ENCODE data around the gene TMEM11.
"Not testable (repeated sequence)": the region's sequence is repeated elsewhere in the genome, so short reads cannot be mapped to it uniquely, and the experiment has no call there.

The TMEM11 gene

DNA sequence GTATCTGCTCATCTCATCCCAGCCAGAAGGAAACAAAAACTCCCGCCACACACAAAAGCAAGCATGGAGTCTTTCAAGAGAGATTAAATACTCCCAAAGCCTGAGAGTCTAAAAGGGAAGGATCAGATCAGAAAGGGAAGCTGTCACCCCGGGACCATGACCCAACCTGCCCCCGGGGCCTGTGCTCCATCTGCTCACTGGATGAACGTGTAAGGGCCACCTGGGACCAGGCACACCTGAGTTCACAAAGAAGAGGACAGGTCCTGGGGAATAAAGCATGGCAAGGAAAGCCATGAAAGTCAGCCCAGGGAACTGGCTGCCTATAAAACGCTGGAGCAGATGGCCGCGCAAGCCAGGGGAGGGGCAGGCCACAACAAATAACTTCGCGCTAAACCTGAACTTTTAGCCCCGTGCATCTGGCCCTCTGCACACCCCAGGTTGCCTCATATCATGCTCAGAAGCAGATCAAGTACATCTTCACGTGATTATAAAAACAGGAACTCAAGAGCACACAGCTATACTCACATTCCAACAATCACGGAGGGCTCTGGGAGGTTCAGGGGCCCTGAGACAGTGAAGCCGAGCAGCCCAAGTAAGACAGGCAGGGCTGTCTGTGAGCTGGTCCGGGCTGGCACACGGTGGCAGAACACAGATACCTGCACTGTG is 3.4 kb downstream of the TMEM11 start:
- no peak for DNase-seq

DNA sequence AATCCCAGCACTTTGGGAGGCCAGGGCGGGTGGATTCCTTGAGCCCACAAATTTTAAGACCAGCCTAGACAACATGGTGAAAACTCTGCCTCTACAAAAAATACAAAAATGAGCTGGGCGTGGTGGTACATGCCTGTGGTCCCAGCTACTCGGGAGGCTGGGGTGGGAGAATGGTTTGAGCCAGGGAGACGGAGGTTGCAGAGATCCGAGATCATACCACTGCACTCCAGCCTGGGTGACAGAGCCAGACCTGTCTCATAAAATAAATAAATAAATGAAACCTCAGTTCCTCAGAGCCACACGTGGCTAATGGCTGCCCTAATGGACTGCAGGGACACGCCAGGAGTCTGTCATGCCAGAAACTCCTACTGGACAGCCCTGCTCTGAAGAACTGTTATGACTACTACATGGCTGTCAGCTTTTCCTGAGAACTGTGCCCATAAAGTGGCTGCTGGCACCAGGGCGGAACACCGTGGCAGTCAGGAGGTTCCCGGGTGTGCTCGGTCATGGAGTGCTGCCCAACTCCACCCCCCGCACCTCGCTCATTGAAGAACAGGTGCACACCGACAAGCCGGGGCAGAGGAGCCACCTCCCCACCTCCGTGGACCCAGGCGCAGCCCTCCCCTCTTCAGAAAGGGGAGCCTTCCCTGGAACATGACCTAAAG is 4.3 kb downstream of the TMEM11 start:
- DNase-seq: no peak

DNA sequence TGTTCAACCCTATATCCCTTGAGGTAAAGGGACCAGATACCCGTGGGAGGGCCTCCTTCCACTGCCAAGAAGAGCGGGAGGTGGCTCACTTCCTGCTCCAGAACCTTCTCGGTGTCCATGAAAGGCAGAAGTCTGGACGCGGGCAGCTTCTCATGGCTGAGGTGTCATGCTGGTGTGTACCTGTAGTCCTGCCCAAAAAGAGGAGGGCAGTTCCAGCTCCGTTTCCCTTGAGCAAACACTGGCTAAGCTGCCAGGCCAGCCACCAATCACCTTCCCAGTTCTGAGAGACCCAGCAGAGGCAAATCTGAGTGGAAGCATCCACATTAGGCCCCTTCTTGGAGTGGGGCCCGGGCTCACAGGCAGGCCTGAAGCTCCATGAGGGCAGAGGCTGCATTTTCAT is 5.6 kb downstream of the TMEM11 start:
- no peak for DNase-seq

DNA sequence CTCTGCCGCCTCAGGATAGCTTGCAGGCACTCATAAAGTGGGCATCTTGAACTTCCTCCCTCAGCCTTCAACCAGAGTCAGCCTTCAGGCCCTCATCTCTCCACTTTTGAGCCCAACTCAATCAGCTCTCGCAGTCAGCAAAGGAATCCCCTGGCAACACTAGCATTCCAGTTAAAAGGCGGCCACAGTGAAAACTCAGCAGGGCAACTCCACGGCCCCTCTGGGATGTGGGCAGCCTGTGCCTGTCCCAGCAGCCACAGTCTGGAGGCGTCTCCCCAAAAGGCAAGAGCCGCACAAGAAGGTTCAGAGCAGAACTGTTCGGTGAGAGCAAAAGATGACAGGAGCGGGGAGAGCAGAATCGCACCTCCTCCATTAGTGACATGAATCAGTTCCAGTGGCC is 9.0 kb downstream of the TMEM11 start:
- DNase-seq: no peak

DNA sequence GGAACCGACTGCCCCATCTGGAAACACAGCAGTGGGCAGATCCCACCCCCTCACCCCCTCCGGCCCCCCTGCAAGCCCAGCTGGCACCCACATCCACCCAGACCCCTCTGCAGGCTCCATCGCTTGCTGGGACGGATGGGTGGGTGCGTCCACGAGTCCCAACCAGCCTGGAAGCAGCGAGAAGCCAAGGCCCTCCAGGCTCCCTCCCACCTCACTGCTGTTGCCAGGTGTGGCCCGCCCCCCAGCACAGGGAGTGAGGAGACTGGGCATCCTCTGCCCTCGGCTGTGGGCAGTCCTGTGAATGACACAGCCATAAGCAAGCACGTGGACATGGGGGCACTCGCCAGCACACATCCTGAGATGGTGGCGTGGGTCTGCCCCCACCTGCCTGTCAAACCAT is 11.4 kb downstream of the TMEM11 start:
- DNase-seq: no peak

DNA sequence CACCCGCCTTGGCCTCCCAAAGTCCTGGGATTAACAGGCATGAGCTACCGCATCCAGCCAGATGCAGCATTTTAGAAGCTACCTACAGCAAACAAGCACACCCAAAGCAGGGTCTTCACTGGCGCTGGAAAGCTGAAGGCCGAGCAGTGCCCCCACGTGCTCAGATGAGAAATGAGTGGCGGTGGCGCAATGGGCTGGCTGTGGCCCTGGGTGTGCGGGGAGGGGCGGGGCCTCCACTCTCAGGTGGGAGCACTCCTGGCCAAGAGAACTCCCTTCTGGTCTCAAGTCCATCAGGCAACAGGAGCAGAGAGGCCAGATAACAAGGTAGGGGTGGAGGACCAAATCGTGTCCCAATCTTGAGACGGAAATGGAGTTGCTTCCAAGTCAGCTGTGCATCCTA is 12.1 kb downstream of the TMEM11 start:
- DNase-seq: no peak

DNA sequence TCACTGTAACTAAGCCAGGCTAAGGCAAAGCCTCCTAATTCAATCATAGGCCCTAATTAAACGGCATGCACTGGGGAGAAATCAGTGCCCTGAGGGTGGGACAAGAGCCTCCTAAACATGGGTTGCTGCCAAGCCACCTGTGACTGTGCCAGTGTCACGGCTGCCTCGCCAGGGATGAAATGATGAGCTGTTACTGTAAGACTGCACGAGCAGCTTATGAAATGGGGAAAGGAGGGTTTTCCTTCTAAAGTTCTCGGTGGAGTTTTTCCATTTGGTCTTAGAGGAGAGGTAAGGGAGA is 12.7 kb downstream of the TMEM11 start:
- no peak for DNase-seq

DNA sequence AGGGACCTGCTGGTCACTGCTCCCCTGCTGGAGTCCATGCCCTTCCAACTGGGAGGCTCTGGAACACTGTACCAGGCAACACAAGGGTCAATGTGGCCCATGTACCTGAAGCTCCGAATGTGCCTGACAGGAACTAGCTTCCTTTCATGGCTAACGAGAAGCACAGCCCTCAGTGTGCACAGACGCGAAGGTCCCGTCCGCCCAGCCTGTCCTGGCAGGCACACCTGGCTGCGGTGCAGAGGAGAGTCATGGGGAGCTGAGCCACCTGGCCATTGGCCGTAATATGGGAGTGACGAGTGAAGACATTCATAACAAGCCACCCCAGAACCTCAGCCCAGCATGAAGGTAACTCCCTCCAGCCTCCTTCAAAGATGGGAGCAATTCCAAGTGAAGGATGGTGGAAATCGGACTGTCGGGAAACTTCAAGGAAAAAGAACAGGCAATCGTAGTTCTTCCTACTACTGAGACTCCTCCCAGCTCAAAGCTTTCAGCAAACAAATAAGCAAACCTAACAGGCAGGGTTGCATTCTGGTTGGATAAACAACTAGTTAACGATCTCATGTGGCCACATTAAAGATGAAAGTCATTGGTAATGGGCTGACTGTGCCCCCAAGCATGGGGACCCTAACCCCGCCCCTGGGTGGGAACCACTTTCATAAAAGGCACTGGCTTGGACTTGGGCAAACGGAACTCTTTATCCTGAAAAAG is 13.2 kb downstream of the TMEM11 start:
- no peak for DNase-seq

DNA sequence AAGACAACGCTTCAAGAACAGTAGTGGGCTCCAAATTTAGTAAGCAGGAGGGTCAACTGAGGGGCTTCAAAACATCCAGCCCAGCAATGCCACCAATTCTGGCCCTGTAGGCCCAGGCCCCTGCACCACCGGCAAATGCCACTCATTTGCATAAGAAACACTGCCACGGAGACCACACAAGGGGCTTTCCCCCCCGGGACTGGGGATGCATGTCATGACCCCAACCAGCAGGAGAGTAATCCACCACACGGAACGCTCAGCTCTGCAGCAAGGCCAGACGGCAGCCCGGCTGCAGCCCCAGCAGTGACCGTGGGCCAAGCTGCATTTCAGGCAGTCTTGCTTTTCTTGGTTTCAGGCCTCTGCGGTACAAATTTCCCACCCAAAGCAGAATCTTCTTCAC is 14.1 kb downstream of the TMEM11 start:
- DNase-seq: no peak

DNA sequence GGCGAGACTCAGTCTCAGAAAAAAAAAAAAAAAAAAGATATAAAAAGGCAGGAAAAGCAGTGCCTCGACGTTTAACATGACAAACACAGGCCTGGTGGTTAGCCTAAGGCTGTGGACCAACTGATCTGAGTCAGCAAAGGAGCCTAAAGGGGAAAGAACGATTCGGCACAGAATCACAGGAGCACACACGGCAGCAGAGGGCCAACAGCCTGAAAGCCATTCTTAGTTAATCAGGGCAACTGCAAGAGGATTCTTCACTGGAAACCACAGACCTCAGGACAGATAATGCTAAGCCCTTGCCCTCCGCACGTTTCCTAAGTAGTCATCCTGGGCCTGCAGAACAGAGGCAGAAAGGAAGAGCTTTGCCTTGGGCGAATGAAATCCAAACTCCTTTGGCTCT is 14.7 kb downstream of the TMEM11 start:
- DNase-seq: no peak

DNA sequence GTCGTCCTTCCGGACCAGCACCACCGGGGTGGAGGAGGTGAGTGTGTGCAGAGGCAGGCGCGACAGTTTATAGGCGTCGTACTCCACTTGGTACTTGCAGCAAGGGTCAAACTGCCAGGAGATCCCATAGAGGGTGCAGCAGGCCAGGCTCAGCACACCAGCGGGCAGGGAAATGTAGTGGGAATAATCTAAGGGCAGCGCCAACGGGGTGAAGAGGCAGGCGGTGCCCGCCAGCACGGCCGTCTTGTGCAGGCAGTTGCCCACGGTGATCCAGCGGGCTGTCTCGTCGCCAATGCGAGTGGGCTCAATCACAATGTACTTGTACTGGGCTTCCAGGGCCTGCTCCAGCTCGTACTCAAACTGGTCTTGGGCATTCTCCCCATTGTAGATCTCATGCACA is 15.6 kb downstream of the TMEM11 start:
- DNase-seq: no peak

DNA sequence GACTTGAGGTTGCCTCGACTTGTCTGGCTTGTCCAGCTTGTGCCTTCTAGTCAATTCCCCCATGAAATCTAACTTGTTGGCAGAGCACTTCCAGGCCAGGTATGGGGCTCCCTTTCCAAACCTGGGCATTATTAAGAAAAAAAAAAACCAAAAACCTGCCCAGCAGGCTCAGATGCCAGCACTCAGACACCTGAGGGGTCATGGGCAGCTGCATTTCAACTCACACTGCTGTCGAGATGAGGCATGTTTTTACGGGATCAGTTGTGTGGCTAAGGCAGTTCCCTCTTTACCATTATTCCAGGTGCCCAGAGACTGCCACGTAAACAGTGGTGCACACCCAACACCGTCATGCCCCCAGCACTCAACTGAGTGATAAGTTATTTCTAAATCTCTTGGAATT is 17.8 kb downstream of the TMEM11 start:
- no peak for DNase-seq

DNA sequence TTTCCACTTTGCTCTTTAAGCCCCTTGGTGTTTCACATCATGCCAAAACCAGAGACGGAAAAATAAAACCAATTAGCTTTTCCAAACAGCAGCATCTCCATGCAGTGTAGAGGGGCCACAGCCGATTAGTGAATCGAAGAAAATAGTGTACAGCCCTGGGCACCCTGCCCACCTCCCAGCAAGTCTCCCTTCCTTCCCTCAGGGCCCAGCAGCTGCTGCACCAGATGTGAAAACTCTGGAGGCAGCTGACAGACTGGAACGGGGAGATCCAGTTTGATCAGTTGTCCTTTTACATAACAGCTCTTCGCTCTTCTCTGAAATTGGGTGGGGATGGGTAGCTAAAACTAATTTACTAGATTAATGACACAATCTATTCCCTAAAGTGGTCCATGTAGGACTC is 19.3 kb downstream of the TMEM11 start:
- no peak for DNase-seq

DNA sequence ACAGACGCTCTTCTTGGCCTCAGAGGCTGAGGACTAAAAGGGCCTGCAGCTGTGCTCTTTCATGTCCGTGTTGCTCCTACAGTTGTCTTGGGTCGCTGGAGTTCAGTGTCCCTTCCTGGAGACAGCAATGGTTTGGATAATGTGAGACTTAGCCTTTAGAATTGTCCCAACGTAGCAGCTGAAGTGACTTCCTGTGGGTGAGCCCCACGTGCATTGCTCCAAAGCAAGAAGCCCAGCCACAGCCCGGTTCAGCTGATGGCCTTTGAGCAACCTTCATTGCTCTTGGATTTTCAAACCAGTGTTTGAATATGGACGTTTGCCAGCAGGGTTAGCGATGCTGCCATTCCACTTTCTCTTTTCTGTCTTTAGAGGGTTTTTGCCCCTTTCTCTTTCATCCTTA is 19.7 kb downstream of the TMEM11 start:
- DNase-seq: no peak

DNA sequence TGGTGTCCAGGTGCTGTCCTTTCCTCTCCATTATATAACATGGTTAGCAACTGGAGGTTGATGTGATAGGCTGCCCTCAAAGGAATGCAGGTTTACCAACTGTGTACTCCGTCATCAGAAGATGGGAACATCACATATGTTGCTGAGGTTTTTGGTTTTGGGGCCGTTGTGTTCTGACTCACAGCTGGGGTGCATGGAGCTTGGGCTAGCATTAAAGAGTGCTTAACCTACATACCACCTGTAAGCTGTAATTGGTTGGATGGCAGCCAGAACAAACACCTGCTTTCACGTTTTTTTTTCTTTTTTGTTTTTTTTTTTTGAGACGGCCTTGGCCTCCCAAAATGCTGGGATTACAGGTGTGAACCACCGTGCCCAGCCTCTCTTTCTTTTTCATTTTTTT is 20.9 kb downstream of the TMEM11 start:
- no peak for DNase-seq

DNA sequence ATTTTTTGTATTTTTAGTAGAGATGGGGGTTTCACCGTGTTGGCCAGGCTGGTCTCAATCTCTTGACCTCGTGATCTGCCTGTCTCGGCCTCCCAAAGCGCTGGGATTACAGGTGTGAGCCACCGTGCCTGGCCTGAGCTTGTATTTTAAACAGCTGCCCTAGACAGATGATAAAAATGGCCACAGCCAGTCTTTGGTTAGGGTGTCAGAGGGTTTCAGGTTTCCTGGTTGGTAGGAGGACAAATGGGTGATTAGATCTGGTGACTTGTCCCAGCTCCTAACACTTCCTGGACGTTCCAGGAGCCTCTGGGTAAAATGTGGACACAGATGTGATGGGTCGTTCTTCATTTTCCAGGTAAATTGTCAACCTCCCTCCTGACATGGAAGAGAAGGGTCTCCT is 21.5 kb downstream of the TMEM11 start:
- not testable (repeated sequence) for DNase-seq

DNA sequence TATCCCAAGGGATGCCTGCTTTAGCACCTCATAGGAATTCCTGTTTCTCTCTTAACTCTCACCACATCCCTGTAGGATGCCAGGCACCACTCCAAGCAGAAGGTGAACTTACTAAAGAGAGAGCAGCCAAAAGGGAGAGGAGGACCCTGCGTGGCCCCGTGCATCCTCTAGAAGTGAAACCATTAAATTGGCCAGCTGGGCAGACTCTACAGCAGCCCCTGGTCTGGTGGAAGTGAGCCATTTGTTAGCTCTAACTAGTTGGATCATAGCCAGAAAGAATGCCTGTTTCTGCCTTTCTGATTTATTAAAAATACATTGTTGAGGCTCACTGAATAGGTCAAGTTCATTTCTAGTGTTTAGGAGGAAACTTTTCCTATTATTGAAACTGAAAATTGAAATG is 22.3 kb downstream of the TMEM11 start:
- DNase-seq: no peak

DNA sequence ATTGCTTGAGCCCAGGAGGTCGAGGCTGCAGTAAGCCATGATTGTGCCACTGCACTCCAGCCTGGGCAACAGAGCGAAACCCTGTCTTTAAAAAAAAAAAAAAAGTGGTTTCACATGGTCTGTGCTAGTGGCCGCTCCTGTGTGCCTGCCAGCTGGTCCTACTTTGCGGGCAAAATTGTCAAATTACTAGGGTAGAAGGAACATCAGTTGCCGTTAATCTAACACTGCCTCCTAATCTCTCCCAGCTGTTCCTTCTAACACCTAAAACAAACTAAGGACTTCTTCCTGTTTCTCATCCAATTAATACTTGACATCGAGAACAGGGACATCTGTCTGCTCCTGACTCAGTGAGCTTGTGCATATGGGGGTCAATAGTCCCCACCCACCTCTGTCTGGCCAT is 23.9 kb downstream of the TMEM11 start:
- no peak for DNase-seq

DNA sequence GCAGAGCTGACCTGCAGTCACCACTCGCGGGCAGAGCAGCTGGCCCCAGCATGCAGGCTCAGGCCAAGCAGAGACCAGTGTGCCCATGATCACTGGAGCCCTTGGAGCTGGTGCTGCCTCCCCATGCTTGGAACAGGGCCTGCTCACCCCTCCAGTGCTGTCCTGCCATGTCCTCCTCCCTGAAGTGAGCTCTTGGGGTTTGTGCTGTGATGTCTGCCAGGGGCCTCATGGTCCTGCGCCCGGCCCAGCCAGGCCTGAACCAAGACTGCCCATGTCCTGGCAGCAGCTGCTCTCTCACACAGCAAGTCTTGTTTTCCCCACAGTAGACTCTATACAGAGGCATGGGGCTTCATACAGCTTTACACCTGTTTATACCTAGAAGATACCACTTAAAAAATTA is 24.6 kb downstream of the TMEM11 start:
- DNase-seq: no peak

DNA sequence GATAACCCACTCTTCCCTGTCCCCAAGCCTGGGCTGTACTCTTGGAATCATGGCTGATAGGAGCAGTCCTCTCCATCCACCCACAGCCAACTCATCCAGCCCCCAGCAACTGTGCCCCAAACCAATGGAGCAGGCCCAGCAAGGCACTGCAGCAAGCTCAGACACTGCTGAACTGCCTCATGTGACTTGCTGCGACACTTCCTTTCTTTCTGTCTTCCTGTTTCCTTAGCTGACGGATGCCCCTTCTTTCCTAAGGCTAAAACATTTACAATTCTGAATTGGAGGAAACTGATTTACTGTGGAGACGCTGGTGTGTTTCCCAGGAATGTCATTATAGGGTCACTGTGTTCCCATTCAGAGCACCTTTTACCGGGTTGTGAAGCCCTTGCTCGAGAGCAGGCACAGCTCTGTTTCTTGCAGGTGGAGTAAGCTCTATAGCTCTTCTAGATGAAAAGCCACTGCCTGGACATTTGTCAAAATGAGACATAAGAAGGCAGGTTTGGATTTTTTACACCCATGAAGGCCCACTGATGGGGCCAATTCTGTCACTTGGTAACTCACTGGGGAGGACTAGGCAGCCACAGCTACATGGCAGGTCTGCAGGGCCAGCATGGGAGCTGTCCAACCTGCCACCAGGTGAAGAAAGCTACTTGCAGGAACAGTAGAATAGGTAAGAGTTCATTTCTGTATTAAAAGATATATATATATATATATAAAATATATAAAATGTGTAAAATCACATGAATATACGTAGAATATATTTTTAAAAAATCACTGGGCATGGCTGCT is 27.4 kb downstream of the TMEM11 start:
- DNase-seq: no peak

DNA sequence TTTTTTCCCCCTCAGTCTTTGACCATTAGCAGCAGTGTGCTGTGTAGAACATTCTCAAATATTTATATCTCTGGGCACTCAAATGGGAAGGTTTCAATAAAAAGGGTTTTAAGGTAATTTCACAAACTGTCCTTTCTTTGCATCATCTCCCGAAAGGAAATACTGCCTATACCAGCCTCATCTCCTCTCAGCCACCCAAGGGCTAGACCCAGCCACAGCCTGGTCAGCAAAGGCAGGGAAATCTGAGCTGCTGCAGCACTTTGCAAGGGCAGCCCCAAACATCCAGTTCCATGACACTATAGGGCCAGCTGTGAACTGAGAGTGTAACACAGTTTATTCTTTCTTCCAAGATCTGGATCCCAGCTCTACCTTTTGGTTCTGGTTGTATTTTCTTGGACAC is 28.9 kb downstream of the TMEM11 start:
- DNase-seq: no peak

DNA sequence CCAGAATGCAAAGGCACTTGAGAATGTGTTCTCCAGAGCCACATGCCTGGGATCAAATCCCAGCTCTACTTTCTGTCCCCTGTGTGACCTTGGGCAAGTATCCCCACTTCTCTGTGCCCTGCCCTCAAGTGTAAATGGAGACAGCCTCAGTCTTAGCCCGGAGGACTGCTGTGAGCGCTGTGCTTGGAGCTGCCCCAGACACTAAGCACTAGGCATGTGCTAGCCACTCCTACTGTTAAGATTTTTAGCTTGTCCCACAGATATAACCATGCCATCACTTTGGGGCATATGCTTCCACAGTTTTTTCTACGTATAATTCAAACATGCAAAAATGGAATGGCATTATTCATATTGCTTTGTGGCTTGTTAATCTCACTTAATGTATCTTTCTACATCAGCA is 29.4 kb downstream of the TMEM11 start:
- no peak for DNase-seq

DNA sequence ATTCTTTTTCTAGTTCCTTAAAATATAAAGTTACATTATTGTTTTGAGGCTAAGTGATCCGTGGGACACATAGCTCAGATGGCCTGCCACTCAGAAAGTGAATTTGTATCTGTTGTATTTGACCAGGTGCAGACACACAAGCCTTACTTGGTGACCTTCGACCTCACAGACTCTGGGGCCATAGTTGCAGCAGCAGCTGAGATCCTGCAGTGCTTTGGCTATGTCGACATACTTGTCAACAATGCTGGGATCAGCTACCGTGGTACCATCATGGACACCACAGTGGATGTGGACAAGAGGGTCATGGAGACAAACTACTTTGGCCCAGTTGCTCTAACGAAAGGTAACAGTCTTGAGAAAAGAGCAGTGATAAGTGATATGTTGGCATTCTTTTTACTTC is 30.5 kb downstream of the TMEM11 start:
- no peak for DNase-seq

Data from activated CD4-positive, CD25-positive, alpha-beta regulatory T cell (primary cell).